MM.1S (cell line): ENCODE results near the gene SMIM35.

Source experiments
- CTCF ChIP-seq: fragments of 300-600 bp; sonication (generic); IDR thresholded peaks from 2 replicates; pipeline ENCODE4 v1.5.1; 2016; ENCODE audit warnings: antibody characterized with exemption, low read length, mixed read lengths
- EZH2phosphoT487 ChIP-seq: fragments of 300-600 bp; sonication (generic); IDR thresholded peaks from 2 replicates; pipeline ENCODE4 v1.6.1; 2018; ENCODE audit warnings: antibody characterized with exemption, low read length

GRCh38 chr11:118049771-118050170, 37.0 kb downstream of the SMIM35 start:
- TF ChIP-seq CTCF (no peak), EZH2phosphoT487 (no peak)
